Superior temporal gyrus (tissue), 1 donor: ENCODE measurements around the gene VPREB1.
"Not testable (repeated sequence)": the region's sequence is repeated elsewhere in the genome, so short reads cannot be mapped to it uniquely, and the experiment has no call there.

Experiments used
- DNase-seq: peaks from one replicate; pipeline ENCODE4 v3.0.0-alpha.2; 2016; ENCODE audit errors: extremely low spot score

VPREB1 gene

DNA sequence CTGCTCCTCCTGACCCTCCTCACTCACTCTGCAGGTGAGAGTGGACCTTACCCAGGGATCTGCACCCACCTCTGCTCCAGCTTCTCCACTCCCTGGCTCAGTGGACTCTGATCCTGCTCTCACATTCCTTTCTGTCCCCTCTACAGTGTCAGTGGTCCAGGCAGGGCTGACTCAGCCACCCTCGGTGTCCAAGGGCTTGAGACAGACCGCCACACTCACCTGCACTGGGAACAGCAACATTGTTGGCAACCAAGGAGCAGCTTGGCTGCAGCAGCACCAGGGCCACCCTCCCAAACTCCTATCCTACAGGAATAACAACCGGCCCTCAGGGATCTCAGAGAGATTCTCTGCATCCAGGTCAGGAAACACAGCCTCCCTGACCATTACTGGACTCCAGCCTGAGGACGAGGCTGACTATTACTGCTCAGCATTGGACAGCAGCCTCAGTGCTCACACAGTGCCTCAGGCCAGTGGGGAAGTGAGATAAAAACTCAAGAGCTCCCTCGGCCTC is 29.7 kb upstream of the VPREB1 start:
- DNase-seq = no peak

DNA sequence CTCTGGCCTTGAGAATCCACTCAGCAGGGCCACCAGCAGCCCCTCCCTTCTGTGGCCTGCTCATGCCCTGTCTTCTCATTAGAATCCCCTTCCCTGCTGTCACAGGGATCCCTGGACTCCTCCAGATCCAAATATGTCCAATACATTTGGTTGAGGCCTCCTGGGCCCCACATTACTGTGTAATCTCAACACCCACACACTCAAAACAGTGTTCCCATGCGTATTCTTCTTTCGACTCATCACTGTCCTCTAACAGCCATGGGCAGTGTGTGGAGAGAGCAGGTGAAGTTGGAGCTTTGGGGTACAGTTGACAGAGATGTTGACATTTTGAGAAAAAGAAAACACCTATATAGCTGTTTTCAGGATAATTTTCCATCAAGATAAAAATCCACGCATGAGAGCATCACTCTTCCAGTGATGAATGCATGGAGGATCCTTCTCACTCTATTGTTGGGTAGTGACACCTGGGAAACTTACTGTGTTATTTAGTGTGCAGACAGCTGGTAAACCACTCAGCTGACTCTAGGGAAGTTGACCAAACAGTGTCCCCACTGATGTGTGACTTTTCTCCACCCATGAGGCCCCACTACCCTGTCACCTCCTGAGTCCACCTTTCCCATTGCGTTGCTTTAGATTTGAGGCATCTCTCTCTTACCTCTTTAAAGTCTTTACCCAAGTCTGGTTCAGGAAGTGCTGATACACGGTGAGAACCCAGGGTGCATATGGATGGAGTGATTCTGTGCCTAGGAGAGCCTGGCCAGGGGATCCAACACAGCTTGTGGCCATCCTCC is 28.7 kb upstream of the VPREB1 start:
- no peak for DNase-seq

DNA sequence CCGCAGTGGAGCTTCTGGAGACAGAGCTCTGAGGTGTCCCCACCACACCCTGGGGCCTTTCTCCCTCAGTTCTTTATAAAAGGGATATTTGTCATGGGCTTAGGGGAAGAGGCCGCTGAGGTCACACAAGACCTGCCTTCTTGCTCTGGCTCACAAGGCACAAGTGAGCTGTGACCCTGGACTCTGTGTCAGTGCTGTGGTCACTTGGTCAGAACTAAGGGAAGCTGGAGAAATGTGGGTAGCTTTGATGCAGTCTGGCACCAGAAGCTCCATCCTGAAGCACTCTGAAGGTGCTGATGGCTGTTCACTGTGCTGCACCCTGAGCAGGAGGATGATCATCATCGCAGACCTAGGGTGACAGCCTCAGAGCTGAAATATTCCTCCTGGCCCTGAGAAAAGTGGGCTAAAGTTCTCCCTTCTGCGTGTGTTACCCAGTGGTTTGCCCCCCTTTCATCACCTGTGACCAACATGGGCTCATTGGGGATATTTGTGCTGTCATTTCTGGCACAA is 28.1 kb upstream of the VPREB1 start:
- no peak for DNase-seq

DNA sequence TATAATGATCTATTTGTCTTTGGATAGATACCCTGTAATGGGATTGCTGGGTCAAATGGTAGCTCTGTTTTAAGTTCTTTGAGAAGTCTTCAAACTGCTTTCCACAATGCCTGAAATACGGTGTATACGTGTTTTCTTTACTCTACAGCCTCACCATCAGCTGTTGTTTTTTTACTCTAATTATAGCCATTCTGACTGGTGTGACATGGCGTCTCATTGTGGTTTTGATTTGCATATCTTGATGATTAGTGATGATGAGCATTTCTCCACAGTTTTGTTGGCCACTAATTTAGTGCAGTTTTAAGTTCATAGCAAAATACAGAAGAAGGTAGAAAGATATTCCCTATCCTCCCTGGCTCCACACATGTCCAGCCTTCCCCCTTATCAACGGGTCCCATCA is 26.3 kb upstream of the VPREB1 start:
- DNase-seq = no peak

DNA sequence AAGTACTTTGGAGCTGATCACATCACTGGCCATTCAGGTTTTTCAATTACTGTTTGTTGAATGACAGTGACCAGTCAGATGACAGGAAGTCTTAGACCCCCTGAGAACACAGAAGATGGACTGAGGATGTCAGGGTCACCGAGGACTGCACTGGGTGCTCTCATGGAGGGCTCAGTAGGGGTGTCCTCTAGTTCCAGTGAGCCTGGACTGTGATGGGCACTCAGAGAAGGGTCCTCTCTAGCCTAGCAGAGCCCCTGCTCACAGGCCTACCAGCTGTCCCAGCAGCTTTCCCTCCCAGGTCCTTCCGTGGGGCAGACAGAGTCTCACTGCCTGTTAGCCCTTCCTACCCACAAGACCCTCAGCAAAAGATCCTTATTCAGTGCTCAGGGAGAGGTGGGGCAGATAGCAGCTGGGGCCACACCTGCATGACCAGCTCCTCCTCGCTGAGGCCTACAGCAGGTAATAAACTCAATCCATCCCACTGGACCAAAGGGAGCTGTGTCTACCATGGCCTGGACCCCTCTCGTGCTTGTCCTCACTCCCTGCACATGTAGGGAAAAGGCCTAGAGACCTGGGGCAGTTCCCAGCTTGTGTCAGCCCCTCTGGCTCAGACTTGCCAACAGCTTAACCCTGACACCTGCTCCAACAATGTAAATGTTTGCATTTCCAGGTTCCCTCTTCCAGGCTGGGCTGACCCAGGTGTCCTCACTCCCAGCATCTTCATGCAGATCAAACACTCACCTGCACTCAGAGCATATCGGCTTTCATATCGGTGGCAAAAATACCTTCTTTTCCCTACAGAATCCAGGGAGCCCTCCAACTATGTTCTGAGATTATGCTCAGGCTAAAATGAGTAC is 25.2 kb upstream of the VPREB1 start:
- DNase-seq = no peak

DNA sequence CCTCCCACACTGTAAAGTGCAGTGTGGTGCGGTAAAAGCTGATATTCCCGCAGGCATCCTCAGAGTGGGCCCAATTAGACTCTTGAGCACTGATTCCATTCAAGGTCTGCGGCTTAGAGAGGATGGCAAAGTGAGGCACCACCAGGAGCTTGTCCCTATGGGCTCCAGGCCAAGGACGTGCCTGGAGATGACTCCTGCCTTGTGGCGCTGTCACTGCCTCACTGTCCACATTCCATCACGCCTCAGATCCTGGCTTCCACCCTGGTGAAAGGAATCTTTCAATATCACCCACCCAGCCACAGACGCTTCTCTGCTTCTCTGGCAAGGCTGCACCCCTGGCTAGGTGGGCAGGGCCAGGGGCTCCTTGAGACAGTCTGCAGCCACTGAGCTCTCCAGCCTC is 23.5 kb upstream of the VPREB1 start:
- DNase-seq = not testable (repeated sequence)

DNA sequence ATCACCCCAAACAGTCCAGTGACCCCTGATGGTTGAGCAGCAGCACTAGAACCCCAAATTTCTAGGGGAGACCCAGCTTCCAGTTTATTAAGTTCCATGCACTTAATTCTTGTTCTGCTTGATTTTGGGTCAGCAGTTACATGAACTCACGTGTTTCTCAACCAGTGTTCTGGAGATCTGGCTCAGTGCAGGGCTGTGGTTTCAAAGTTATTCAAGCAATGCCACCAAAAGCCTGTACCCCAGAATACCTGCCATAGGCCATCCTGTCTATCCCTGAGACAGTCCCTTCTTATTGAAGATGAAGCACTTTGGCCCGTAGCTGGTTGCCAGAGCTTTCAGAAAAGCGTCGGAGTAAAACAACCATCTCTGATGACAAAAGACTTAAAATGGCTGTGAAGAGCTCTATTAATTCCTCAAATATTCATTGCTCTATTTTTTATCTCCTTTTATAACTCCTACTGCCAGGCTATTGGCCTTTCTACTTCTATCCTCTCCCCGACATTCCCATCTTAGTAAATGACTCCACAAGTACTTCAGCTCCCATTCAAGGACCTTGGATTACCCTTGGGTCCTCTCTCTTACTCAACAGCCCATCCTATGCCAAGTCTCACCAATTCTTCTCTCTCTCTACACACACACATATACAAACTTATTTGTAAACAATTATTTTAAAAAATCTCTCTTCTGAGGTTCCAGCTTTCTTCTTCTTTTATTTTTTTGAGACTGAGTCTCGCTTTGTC is 18.0 kb upstream of the VPREB1 start:
- DNase-seq = no peak

DNA sequence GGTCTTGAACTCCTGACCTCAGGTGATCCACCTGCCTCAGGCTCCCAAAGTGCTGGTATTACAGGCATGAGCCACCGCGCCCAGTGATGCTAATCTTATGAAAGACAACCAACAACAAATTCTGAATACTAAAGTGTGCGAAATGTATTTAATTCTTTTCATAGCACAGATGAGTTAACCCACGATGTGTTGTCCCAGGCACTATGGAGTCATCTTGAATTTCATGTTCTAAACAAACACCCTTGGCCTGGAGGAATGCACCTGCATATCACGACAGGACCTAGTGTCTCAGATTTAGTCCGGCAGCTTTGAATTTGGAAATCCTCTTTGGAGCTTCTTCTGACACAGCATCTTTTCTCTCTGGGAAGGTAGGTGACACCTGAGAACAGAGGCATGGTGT is 16.2 kb upstream of the VPREB1 start:
- no peak for DNase-seq

DNA sequence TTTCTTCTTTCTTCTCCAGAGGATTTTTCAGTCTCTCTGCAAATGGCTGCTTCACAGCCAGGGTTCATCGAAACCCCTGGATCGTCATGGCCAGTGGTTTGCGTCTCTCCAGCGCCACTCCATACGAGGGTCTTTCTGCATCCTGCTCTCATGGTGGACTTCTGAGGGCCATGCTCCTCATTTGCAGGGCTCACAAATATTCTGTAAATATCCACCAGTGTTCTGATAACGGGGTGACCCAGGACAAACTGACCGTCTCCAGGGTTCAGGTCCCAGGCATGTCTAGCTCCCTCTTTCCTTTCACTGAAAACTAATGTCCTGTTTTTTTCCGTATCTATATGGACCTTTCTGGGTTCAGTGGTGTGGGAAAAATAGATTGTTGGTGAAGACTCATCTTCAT is 15.7 kb upstream of the VPREB1 start:
- DNase-seq = no peak

DNA sequence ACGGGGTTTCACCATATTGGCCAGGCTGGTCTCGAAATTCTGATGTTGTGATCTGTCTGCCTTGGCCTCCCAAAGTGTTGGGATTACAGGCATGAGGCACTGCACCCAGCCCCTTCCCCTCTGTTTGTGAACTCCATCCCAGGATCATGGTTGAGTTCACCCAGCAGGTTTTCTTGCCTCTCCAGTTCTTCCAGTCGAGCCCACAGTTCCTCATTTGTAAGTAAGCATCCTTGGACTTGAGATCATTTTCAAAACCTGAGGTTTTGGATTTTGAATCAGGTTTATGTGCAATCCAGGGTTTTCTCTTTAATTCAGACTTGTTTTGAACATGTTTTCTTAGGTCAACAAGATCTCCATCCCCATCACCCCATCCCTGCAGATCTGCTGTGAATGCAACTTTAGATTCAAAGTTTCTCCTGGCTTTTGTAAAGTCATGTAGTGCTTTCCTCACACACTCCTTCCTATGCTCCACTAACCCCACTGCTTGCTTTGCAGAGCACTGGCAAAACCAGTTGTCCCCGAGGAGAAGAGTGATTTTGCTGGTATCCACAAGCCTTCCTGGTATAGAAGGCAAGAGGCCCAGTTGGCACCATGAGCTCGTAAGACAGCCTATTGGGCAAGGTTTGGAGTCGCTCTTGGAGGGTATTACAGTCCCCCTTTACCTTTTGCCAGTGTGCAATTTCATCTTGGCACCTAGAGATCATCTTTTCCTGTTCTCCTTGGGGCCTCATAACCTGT is 14.7 kb upstream of the VPREB1 start:
- no peak for DNase-seq

DNA sequence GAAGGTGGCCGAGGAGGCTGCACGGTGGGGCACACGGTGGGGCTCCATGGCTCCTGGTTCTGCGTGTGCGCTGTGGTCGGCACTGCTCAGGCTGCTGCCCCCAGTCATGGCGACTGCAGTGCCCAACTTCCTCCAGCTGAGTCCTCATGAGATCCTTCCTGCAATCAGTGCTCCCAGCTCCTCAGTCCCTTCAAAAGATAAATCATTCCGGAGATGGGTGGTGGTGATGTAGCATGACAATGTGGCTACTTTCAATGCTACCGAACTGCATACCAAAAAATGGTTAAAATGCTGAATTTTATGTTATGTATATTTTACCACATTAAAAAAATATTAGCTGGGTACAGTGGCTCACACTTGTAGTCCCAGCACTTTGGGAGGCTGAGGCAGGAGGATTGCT is 14.1 kb upstream of the VPREB1 start:
- no peak for DNase-seq

DNA sequence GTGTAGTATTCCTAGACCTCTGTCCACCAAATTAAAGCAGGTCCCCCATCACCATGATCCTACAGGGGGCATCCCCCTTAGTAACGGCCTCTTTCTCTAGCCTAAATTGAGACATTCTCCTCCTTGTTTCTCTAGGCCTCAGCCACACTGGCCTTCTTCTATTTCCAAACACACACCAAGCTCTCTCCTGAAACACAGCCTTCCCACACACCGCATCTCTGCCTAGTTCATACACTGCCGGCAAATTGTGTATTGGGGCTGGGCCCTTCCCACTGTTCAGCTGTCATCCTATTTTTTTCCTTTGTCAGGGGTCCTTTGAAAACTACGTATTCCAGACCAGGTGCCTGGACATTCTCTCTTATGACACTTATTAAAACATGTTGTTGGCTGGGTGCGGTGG is 11.5 kb upstream of the VPREB1 start:
- DNase-seq = no peak

DNA sequence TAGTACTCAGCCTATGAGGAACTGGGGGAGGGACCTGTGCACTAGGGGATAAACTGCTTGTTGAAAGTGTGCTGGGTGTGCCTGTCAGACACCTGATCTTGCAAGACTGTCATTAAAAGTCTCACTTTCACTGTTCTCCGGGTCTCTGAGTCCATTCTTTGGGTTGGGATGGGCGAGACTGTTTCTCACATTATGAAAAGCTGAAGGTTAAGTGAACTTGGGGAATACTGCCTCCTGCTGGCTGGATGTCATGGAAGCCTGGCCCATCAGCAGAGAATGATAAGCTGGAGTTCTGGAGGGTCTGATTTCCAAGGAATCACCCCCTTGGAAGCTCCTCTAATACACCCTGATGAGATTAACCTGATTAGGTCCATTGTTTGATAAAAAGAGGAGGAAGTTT is 9.0 kb upstream of the VPREB1 start:
- DNase-seq = no peak

DNA sequence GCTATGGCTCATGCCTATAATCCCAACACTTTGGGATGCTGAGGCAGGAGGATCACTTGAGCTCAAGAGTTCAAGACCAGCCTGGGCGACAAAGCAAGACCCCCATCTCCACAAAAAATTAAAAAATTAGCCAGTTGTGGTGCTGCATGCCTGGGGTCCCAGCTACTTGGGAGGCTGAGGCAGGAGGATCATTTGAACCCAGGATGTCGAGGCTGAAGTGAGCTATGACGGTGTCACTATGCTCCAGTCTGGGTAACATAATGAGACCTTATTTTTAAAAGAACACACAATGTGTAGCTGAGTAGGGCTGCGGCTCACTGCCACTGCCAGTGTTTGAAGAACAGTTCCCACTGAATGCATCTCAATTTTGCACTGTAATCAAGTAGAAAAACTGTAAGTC is 7.1 kb upstream of the VPREB1 start:
- no peak for DNase-seq

DNA sequence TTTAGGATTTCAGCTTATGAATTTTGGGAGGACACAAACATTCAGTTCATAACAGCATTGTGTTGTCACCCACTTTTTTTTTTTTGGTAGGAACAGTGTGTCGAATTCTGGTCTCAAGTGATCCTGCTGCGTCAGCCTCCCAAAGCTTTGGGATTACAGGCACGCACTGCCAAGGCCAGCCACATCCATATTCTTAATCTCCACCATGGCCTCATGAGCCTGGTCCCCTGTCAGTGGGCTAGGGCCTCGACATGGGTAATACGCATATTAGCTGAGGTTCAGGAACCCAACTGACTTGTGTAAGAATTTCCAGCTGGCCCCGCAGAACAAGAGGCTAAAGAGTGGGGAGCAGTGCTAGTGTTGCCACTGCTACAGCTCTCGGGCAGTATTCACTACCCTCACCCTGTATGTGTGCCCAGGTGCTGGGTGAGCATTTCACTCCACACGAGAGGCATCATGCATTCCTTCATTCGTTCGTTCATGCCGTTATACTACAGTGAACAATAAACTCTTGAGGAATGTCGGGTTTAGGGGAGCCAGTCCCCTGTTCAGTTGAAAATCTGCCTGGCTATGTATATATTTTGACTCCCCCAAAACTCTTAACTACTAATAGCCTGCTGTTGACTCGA is 5.2 kb upstream of the VPREB1 start:
- DNase-seq = no peak

DNA sequence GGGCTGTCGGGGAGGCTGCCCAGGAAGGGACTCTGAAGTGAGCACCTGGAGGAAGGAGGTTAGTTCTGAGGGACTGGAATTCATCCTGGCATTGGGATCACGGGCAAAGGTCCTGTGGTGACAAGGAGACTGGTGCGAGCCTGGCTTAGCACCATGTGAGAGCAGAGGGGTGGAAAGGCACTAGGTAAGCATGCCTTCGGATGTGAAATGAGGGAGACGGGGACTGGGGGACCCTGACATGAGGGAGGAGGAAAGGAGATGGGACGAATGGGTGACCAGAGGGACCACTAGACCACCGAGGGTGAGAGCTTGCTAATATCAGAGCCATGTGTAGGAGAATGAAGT is 3.1 kb upstream of the VPREB1 start:
- DNase-seq = no peak

DNA sequence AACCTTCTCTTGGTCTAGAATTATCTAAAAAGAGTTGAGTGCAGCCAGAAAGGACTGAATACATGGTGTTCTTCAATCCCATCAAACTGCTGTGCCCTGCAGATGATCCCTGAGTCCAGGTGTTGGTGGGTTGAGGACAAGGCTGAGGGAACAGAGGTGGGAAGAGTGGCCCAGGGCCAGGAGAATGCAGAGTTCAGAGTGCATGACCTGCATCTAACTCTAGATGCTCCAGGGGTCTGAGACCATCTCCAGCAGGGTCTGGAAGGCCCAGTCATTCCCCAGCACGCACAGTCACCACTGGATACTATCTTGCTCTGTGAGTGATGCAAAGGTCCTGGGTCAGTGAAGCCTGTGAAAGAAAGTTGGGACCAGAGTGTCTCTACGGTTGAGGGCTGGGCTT is 2.1 kb upstream of the VPREB1 start:
- DNase-seq = no peak

DNA sequence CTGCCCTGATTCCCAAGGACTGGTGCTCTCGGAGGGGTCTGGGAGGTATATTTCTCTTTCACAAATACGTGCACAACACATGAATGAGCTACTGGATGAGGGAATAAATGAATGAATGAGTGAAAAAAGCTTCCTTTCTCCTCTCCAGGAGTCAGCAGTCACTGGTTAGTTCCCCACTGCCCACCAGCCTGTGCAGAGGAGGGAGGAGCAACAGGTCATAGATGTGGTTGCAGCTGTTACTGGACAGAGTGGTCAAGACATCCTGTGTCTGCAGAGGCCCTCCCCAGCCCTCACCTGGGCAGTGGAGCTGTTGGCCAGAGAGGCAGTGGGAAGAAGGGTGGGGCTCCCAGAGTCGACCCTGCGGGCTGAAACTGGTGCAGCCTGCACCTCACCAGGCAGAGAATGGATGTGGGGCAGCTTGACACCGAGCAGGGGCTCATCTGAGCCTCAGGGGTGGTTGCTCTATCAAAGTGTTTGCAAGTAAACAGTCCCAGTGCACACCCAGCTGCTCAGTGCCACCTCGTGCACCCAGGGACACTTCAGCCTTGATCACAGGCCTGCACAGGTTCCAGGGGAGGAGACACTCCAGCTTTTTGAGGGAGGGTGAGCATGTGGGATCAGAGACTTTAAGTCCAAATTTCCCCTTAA is 1.4 kb upstream of the VPREB1 start:
- DNase-seq = no peak

DNA sequence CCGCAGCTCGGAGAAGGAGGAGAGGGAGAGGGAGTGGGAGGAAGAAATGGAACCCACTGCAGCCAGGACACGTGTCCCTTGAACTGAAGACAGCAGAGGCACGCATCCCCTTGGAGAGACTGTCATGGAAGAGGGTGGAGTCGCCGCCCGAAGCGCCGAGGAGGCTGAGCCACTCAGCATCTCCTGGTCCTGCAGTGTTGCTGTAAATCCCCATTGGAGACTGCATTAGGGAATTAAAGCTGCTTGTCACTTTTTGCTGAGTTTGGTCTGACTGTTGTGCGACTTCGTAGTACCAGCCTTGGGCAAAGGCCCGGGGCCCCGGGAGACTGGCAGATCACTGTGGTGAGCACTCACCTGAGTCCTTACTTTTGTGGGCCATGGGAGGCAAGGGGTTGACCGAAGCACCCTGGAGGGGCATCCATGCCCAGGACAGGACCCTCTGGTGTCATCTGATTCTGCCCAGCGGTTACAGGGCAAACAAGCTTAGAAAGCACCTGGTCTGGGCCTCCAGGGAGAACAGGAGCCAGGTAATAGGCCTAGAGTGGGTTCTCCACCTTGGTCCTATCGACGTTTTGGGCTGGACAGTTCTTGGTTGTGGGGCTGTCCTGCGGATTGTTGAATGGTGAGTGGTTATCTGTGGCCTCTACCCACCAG is 797 bp downstream of the VPREB1 start:
- no peak for DNase-seq

DNA sequence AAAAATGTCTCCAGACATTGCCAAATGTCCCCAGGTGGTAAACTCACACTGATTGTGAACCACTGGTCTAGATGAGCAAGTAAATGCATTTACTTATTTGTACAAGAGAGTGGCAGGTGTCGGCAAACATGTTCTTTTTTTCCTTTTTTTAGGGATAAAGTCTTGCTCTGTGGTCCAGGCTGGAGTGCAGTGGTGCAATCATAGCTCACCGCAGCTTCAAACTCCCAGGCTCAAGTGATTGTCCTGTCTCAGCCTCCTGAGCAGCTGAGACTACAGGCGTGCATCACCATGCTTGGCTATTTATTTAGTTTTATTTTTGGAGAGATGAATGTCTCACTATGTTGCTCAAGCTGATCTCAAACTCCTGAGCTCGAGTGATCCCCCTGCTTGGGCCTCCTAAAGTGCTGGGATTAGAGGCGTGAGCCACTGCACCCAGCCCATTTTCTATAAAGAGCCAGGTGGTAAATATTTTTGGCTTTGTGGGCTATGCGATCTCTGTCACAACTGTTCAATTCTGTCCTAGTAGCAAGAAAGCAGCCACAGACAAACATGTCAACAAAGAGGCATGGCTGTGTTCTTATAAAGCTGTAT is 1.4 kb downstream of the VPREB1 start:
- DNase-seq = no peak
